Measurements from ENCODE around the gene JDP2.

JDP2 gene

DNA sequence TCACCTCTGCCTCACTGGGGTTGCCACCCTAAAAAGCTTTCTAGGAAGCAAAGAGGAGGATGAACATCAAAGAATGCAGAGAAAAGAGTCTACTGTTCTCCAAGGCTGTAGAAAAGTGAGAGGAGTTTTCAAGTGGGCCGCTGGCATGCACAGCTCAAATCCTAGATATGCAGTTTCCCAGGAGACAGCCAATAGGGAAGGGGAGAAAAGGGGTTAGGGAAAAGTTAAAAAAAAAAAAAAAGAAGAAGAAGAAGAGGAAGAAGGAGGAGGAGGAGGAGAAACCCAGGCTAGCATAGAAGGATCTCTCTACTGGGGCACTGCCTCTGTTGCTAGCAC, 95.1 kb downstream of the JDP2 start:
- H3K27ac ChIP-seq (ENCODE audit: low read length) = no peak overlapping the region
- no peaks in the 10 kb centered on the region for H3K36me3 ChIP-seq (ENCODE audit: control insufficient read depth, low read depth, low read length)
- no peak overlapping the region for H3K9ac ChIP-seq (ENCODE audit: low read length)
- H3K9me3 ChIP-seq (ENCODE audit: control insufficient read depth, low read depth, low read length) = no peaks in the 10 kb centered on the region
- no peaks in the 10 kb centered on the region for H3K27me3 ChIP-seq (ENCODE audit: control insufficient read depth, insufficient read depth, low read length)
- no peak overlapping the region for H3K4me3 ChIP-seq (ENCODE audit: low read length)
- H3K4me1 ChIP-seq (ENCODE audit: control insufficient read depth, low read depth, low read length) = no peaks in the 10 kb centered on the region
